ENCODE data around the gene TLE2. TPM values are rescaled to one million over a fixed set of nuclear protein-coding genes. Genes with fewer than 3 reads are reported as not detected.

The TLE2 gene
- total RNA-seq, 1 experiment from 2014 or later = 3.1 TPM

- H2BK5ac ChIP-seq (ENCODE audit: insufficient read length, low read length) = no peak overlapping the region
- H3K4ac ChIP-seq (ENCODE audit: low read depth, low read length) = no peak overlapping the region
- no peaks in the 10 kb centered on the region for H3K9me3 ChIP-seq (ENCODE audit: control insufficient read depth, low read depth, low read length)
- H3K4me1 ChIP-seq (ENCODE audit: insufficient read depth, low read length) = no peaks in the 10 kb centered on the region; the same call in 1 of the 2 replicates
- H2BK120ac ChIP-seq (ENCODE audit: low read depth, low read length, poor library complexity, severe bottlenecking) = no peak overlapping the region
- no peak overlapping the region for H2BK20ac ChIP-seq (ENCODE audit: low read depth, low read length, poor library complexity, severe bottlenecking)
- H3K4me1 Mint-ChIP-seq = peaks cover 17 to 59% of the 10 kb centered on the region in 2 experiments
- no peak overlapping the region for H3K4me2 ChIP-seq (ENCODE audit: insufficient read depth, insufficient read length, low read length)
- H3K56ac ChIP-seq (ENCODE audit: insufficient read length, low read depth, low read length) = no peak overlapping the region
- H3T11ph ChIP-seq (ENCODE audit: low read length) = no peak overlapping the region
- no peak overlapping the region for H3K9ac ChIP-seq (ENCODE audit: extremely low read depth, insufficient read length, low read length)
- no peak overlapping the region for H3K23ac ChIP-seq (ENCODE audit: insufficient read length, low read depth, low read length)
- H3K18ac ChIP-seq (ENCODE audit: insufficient read length, low read depth, low read length) = no peak overlapping the region
- TF ChIP-seq CTCF (conservative IDR thresholded peaks at IDR 0.05) = no peak
- no peaks in the 10 kb centered on the region for H3K79me1 ChIP-seq (ENCODE audit: insufficient read depth, low read depth, low read length, poor library complexity, severe bottlenecking)
- no peaks in the 10 kb centered on the region for H3K23me2 ChIP-seq (ENCODE audit: insufficient read length, low read depth, low read length, poor library complexity, severe bottlenecking)
- H4K20me1 ChIP-seq (ENCODE audit: control insufficient read depth, insufficient read depth, insufficient read length) = no peaks in the 10 kb centered on the region
- H3K27me3 Mint-ChIP-seq (ENCODE audit: low read depth) = peaks cover 13% of the 10 kb centered on the region
- H3K27ac Mint-ChIP-seq = no peak overlapping the region
- H2BK15ac ChIP-seq (ENCODE audit: low read depth, low read length) = no peak overlapping the region
- no CpG with 5 or more reads among the region's 21 CpGs for WGBS (ENCODE audit: extremely low coverage, insufficient read length, low lambda C conversion rate)
- no peak overlapping the region for H4K5ac ChIP-seq (ENCODE audit: insufficient read length, low read depth, low read length)
- H3K4me3 Mint-ChIP-seq = no peak overlapping the region
- peaks cover 10 to 38% (median 27%) of the 10 kb centered on the region in 3 experiments; a peak in 6 of 7 replicates for H3K36me3 Mint-ChIP-seq (ENCODE audit: insufficient read depth in 1 of 3, low read depth in 3 of 3)
- 0 out of 2 replicates have a peak, but pooled peaks cover 2% of the 10 kb centered on the region for H3K79me2 ChIP-seq (ENCODE audit: insufficient read depth, low read length)
- no peaks in the 10 kb centered on the region for H3K27me3 ChIP-seq (ENCODE audit: insufficient read depth, low read length)
- H3K27ac ChIP-seq (ENCODE audit: insufficient read length, low read depth, low read length) = no peak overlapping the region
- H2BK12ac ChIP-seq (ENCODE audit: insufficient read length, low read depth, low read length) = no peak overlapping the region
- no peak overlapping the region for H4K91ac ChIP-seq (ENCODE audit: insufficient read length, low read depth, low read length)
- no peak overlapping the region for H2AFZ ChIP-seq (ENCODE audit: low read length)
- H3K14ac ChIP-seq (ENCODE audit: insufficient read depth, low read length) = no peak overlapping the region
- H4K8ac ChIP-seq (replicated peaks; ENCODE audit: insufficient read length, low read depth, low read length) = no peak overlapping the region
- H2AK5ac ChIP-seq (ENCODE audit: insufficient read length, low read length) = no peak overlapping the region
- no peak for DNase-seq
- H3K9me3 Mint-ChIP-seq = peaks cover 0 to 3% of the 10 kb centered on the region in 2 experiments; a peak in 2 of 5 replicates
Measured at GRCh38 chr19:3053780-3054179, 24.7 kb upstream of the TLE2 start.

Measured in H9 (cell line).